ENCODE data around the gene OR1F1.
A peak's percentile ranks its signal among the peaks of the same experiment; 100 is the strongest.

DNA sequence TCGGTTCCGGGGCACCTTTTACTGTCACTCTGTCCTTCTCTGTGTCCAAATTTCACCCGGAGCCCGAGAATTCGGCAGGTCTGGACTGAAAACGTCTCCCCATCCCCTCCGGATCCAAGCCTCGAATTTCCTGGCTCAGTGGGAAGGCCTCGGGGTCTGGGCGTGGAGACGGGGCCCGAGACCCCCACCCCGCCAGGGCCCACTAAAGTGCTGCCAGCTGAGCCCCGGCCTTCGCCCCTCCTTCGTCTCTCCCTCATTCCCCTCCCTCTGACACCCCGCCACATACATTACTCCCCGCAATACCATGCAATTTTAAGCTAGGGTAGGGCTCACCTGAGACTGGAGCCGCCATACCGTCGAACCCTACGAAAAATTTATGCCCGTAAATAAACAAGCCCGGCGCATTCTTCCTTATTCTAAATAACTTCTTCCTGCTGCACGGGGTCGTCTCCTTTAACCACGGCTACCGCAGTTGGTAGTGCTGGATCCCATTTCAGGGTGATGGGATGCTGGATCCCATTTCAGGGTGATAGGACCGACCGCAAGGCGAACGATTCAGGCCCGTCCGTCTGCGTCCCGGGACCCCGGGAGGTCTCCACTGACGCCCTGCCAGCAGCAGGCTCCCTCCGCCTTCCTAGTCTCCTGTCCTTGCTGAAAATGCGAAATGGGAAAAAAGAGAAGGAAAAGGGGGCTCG lies 4.4 kb upstream of the OR1F1 start:
- TF ChIP-seq, protein P1, sequence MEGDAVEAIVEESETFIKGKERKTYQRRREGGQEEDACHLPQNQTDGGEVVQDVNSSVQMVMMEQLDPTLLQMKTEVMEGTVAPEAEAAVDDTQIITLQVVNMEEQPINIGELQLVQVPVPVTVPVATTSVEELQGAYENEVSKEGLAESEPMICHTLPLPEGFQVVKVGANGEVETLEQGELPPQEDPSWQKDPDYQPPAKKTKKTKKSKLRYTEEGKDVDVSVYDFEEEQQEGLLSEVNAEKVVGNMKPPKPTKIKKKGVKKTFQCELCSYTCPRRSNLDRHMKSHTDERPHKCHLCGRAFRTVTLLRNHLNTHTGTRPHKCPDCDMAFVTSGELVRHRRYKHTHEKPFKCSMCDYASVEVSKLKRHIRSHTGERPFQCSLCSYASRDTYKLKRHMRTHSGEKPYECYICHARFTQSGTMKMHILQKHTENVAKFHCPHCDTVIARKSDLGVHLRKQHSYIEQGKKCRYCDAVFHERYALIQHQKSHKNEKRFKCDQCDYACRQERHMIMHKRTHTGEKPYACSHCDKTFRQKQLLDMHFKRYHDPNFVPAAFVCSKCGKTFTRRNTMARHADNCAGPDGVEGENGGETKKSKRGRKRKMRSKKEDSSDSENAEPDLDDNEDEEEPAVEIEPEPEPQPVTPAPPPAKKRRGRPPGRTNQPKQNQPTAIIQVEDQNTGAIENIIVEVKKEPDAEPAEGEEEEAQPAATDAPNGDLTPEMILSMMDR (IDR thresholded peaks at IDR 0.05) = peak in 1 of 4 experiments; percentile 12
- TF ChIP-seq POLR2A (IDR thresholded peaks at IDR 0.05) = no peak

Data from uterus (tissue), 2 donors.